Activated CD8-positive, alpha-beta memory T cell treated with anti-CD3 and anti-CD28 coated beads, Interleukin-2, amount 50 U/mL, for 48 hours (primary cell): Measurements from ENCODE around the gene RDX.
"Not testable (repeated sequence)": the region's sequence is repeated elsewhere in the genome, so short reads cannot be mapped to it uniquely, and the experiment has no call there.

Experiments used
- DNase-seq: peaks from one replicate; pipeline ENCODE4 v3.0.0-alpha.2; 2020

RDX gene

GRCh38 chr11:110303414-110303826, 7.0 kb upstream of the RDX start:
- DNase-seq, result no peak

GRCh38 chr11:110301577-110301976, 5.2 kb upstream of the RDX start:
- no peak for DNase-seq

- no peak for DNase-seq
Observed at GRCh38 chr11:110301032-110301431, 4.6 kb upstream of the RDX start.

DNA sequence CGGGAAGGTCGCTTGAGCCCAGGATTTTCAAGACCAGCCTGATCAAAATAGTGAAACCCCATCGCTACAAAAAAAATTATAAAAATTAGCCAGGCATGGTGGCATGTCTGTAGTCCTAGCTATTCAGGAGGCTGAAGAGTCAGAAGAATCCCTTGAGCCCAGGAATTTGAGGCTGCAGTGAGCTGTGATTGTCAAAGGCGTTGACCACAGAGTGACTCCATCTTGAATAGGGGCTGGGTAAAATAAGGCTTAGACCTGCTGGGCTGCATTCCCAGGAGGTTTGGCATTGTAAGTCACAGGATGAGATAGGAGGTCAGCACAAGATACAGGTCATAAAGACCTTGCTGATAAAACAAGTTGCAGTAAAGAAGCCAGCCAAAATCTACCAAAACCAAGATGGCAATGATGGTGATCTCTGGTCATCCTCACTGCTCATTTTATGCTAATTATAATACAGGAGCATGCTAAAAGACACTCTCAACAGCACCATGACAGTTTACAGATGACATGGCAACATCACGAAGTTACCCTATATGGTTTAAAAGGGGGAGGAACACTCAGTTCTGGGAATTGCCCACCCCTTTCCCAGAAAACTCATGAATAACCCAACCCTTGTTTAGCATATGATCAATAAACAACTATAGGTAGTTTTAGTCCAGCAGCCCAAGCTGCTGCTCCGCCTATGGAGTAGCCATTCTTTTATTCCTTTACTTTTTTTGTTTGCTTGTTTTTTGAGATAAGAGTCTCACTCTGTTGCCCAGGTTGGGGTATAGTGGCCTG, 2.8 kb upstream of the RDX start:
- DNase-seq, result no peak

- no peak for DNase-seq
Observed at GRCh38 chr11:110298301-110298765, 1.9 kb upstream of the RDX start.

DNA sequence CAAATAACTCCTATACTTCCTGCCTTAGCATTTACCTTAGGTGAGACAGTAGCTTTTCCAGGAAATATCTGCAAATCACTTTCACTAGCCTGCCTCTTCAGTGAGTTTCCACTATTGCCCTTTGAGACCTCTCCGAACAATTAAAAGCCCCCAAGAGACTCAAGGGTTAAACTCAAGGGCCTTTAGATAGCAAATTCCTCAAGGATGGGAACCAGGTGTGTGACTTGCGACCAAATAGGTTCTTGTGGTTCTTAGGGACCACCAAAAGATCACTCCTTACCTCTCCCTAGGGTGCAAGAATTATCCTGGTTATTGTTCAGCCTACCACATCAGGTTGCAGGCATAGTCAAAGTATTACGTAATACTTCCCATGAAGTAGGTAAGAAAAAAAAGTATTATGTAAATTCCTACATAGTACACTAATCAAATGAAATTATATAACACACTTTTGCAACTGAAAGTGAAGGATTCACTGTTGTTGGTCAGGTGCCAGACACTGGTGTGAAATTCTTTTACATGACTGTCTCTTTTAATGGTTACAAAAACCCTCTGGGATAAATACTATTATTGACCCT, 1.4 kb upstream of the RDX start:
- DNase-seq, result no peak

DNA sequence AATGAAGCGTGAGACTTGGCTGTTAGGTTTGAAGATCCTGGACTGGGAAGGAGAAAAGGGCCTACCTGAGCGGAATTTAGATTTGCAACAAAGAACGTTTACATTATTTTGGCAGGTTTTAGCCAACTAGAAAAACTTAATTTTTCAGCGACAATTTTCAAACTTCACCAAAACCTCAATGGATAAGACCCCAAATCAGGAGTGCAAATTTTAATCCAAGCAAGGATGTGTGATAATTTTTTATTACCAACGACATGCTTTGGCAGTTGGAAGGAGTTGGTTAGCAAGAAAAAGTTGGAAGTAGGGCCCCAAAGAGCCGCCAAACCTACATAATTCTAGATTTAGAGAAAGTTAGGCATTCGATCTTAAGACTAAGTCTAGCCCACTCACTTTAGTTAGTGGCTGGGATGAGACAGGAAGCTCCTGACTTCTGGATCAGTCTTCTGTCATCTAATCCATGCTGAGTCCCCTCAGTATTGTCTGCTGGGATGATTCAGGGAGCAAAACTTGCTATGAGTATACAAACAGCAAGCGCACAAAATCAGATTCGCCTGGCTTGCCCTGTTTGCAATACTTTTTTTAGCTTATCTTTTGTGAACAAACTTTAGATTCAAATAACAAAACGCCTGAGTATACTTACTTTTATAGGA, 787 bp upstream of the RDX start:
- DNase-seq, result no peak

DNA sequence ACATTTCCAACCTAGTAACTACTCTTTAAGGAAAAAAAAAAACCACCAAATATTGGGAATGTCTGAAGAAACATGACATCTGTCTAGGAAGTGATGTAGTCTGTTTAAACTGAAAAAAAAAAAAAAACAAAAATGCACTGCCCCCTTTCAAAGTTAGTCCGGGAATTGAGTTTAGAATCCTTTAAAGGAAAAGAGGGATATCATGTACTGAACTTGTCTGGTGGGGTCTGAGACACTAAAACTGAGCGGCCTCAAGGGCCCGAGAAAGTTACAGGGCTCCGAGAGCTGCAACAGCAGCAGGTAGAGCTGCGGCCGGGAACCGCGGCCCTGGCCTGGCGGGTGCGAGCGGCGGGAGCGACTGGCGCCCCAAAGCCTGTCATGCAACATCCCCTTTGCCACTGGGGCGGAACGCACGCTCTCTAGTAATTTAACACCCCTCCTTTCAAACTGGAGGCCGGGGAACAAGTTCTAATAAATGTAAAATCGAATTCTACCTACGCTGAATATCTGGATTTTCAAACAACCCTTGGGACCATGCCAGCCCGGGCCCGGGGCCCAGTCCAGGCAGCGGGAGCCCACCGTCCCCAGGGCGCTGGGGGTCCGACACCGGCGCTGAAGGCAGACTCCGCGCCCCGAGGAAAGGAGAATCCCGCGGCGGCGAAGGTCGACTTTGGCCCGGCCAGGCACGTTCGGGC, 736 bp downstream of the RDX start:
- peak; percentile 79 for DNase-seq

DNA sequence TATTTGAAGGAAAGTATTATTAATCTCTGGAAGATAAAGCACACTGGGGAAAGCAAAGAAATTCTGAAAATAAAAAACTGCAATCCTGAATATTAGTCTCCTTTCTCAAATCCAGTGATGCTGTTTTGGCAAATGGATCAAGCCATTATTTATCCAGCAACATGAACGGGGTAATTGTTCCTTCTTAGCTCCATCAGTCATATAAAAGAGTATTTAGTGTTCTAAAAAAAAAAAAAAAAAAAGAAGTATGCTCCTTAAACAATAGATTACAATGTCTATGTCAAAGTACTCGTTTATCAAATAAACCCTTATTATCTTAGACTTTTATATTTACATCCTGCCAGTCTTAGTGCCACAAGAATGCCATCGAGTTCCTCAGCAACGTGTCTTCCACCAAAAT, 1.3 kb downstream of the RDX start:
- DNase-seq, result no peak

GRCh38 chr11:110294509-110294908, 1.9 kb downstream of the RDX start:
- DNase-seq, result no peak

- DNase-seq, result no peak
Observed at GRCh38 chr11:110293389-110293788, 3.0 kb downstream of the RDX start.

GRCh38 chr11:110292146-110292545, 4.3 kb downstream of the RDX start:
- not testable (repeated sequence) for DNase-seq

GRCh38 chr11:110290591-110291334, 5.7 kb downstream of the RDX start:
- no peak for DNase-seq

GRCh38 chr11:110289472-110289871, 6.9 kb downstream of the RDX start:
- DNase-seq, result no peak

GRCh38 chr11:110287537-110287936, 8.9 kb downstream of the RDX start:
- DNase-seq, result no peak

GRCh38 chr11:110286298-110287040, 9.9 kb downstream of the RDX start:
- no peak for DNase-seq

DNA sequence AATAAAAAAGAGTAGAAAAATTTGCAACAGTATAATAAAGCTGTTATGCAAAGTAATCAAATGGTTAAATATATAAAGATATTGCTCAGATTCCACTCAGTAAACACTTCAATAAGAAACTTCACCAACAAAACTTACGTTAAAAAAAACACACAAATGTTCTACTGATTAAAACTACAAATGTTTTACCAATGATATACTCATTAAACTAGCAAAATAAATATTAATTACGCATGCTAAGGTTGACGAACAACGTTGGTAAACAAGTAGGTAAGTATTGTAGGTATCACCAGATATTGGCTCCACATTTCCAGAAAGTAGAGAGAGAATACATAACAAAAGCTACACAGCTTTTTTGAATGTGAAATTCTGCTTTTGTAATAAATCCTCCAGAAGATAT, 12.6 kb downstream of the RDX start:
- DNase-seq, result no peak

DNA sequence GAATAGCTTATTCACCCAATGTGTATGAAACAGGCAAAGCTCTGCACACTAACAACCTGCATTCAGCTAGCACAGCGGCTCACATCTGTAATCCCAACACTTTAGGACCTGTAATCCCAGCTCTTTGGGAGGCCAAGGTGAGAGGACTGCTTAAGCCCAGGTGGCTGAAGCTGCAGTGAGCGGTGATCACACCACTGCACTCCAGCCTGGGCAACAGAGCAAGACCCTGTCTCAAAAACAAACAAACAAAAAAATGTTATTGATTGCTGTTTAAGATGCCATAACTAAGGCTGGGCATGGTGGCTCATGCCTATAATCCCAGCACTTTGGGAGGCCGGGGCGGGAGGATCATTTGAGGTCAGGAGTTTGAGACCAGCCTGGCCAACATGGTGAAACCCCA, 15.8 kb downstream of the RDX start:
- not testable (repeated sequence) for DNase-seq

GRCh38 chr11:110279881-110280280, 16.5 kb downstream of the RDX start:
- DNase-seq, result no peak

DNA sequence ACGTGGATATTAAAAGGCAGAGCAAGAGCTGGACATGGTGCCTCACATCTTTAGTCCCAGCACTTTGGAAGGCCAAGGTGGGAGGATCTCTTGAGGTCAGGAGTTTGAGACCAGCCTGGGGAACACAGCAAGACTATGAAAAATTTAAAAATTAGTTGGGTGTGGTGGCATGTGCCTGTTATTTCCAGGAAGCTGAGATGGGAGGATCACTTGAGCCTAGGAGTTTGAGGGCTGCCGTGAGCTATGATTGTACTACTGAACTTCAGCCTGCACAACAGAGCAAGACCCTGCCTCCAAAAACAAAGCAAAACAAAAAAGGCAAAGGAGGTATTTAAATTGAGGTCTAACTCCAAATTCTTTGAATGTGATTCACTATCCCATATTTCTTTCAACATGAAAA, 23.5 kb downstream of the RDX start:
- no peak for DNase-seq

- no peak for DNase-seq
Observed at GRCh38 chr11:110269996-110270395, 26.4 kb downstream of the RDX start.

DNA sequence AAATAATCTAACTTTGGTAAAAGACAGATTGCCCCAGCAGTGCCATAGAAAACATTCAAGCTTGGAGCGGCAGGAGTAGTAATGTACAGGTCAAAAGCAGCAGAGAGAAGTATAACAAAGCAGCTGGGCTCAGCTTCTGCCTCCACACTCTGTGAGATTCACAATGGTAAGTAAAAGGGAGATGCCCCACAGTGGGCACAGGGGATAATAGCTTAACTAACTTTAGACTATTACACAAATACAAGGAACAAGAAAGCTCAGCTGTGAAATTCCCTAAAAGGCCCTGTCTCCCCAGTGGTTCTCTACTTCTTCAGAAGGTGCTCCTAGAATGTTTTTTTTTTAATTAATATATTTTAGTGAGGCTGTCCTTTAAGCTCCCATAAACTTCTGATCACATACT, 28.0 kb downstream of the RDX start:
- no peak for DNase-seq
